ENCODE data around the gene RAB11FIP3.

The RAB11FIP3 gene

DNA sequence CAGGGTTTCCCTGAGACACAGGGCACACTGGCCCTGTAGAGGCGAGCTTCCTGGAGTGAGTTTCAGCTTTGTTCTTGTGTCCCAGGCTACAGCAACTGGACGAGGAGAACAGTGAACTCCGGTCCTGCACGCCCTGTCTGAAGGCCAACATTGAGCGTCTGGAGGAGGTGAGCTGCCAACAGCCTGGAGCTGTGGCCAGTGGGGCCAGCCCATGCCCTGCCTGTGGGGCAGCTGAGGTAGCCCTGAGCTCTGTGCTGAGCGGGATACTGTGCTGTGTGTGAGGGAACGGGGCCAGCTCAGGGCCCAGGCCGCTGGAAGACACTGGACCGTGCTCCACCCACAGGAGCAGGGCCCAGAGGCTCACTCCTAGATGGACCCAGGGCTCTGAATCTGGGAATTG, 93.4 kb downstream of the RAB11FIP3 start:
- no peak for DNase-seq (ENCODE audit: low read depth)

GRCh38 chr16:519425-519824, 94.0 kb downstream of the RAB11FIP3 start:
- no peak for DNase-seq (ENCODE audit: low read depth)

- DNase-seq (ENCODE audit: low read depth): no peak
Observed at GRCh38 chr16:519841-520687, 94.6 kb downstream of the RAB11FIP3 start.

GRCh38 chr16:520847-521246, 95.4 kb downstream of the RAB11FIP3 start:
- DNase-seq (ENCODE audit: low read depth): no peak

DNA sequence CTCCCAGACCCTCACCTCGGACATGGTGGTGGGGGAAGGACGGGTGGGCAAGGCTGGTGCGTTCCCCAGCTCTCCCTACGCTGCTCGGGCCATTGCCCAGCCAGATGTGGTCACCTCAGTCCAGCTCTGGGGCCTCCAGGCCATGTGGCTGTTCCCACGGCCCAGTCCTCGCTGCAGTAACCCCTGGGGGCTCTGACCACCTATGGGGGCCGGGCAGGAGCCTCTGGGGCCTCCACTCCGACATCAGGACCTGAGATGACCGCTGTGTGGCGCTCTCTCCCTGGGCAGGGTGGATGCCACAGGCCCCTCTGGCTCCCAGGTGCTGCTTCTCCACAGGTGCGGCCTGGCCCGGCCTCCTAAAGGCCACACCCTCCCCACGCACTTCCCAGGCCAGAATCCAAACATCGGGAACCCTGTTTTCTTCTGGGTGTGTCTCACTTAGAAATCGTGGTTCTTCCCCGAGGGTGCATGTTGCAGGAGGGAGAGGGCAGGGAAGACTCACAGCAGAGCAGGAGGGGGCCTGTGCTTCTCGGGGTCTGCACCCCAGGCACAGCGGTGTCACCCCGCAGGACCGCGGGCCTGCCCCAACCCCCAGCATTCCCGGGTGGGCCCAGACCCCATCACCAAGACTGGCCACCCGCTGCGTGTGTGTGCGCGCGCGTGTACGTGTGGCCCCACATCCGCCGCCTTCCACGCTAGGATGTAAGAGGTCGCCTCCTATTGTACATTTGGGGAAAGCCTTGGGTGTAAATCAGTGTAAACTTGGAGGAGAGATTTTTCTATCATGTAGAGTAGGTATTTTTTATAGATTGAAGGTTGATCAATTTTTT, 96.1 kb downstream of the RAB11FIP3 start:
- DNase-seq (ENCODE audit: low read depth): no peak

DNA sequence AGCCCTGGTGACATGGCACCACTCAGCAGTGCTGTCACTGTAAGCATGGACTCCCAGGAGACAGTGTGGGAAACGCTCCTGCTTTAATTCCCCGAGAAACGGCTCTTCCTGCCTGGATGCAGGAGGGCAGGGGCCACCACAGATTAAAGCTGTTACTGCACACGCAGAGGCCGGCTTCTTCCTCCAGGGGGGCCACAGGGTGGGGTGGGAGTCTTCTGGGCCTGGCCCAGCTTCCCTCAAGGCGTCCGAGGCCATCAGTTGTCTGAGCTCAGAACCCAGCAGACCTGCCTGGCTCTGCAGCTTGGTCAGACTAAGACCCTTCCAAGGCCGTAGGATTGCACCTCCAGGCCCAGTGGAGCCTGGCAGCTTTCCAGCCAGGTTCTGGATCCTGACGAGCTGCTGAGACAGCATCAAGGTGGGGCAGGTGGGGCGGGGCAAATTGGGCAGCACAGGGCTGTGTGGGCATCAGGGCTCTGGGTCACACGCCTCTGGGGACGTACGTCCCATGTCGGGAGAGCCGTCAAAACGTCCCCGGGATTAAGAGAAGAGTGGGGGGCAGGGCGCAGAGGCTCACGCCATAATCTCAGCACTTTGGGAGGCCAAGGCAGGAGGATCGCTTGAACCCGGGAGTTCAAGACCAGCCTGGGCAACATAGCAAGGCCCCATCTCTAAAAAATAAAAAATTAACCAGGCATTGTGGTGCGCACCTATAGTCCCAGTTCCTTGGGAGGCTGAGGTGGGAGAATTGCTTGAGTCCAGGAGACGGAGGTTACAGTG, 97.1 kb downstream of the RAB11FIP3 start:
- no peak for DNase-seq (ENCODE audit: low read depth)

GRCh38 chr16:523097-523741, 97.8 kb downstream of the RAB11FIP3 start:
- DNase-seq (ENCODE audit: low read depth): no peak

DNA sequence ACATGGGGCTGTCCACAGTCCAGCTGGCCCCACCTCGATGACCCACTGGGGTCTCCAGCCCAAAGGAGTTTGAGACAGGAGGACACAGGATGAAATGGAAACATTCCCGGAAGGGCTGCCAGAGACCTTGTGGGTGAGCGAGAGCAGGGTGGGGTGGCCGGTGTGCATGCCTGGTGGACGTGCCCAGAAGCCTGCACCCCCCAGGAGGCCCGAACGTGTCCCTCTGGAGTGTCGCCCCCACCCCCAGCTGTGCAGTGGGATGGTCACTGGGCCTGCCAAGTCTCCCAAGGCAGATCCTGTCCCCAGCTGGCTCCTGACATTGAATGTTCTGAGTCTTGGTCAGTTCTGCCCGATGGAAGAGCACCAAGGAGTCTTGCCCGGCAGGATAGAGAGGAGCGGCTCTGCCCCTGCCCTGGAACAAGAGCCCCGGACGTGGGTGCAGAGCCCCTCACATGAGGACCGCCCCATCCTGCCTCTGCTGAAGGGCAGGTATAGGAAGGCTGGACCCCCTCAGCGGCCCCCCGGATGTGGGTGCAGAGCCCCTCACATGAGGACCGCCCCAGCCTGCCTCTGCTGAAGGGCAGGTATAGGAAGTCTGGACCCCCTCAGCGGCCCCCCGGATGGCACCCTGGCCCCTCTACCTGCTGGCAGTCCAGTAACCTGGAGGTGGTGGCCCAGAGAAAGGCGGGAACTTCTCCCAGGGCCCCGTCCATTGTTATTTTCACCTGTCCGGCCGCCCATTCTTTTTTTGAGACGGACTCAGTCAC, 99.0 kb downstream of the RAB11FIP3 start:
- no peak for DNase-seq (ENCODE audit: low read depth)

- no peak for DNase-seq (ENCODE audit: low read depth)
Observed at GRCh38 chr16:525123-525519, 99.7 kb downstream of the RAB11FIP3 start.

- no peak for DNase-seq (ENCODE audit: low read depth)
Observed at GRCh38 chr16:525520-526180, 100.2 kb downstream of the RAB11FIP3 start.

- DNase-seq (ENCODE audit: low read depth): no peak
Observed at GRCh38 chr16:526181-527014, 100.9 kb downstream of the RAB11FIP3 start.

GRCh38 chr16:527015-527903, 101.8 kb downstream of the RAB11FIP3 start, which contains the start of gene CAPN15:
Gene CAPN15, plus strand, starts transcription at chr16:527712. Its CDS starts 19,127 bp downstream, at chr16:546839.
- DNase-seq (ENCODE audit: low read depth): peak; percentile 75

DNA sequence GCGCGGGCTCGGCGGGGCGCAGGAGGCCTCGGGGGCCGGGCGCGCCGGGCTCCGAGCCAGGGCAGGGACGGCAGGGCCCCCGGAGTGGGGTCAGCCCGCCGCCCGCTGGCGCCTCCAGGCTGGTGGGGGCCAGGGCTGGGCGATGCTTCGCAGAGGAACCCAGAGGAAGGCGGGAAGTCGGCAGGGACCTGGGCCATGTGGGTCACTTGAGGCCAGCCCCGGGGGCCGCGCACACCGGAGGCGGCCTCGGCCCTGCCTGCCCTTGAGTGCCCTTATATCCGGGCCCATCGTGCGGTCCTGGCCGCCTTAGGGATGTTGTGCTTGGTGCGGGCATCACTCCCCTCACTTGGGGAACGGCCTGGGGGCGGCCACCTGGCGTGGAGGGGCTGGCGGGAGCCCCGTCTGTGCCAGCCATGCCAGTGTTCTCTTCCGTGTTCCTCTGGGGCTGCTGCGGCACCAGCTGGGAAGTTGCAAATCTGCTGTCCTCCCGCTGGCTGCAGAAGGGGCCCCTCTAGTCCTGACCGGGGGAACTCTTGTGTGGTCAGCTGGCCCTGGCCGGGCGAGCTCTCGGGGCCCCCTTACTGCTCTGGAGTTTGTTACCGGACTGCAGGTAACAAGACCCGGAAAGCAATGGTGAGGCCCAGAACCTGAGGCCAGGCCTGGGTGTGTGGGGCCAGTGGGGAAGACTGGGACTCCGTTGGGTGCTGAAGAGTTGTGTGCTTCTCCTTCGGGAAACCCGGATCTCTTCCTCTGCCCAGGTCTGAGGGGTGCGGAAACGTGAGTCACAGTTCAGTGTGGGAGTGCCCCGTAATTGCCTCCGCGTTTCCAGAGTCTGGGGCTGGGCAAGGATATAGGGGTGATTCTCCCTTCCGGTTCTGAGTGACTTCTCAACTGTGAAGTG, 102.9 kb downstream of the RAB11FIP3 start:
- peak; percentile 63 for DNase-seq (ENCODE audit: low read depth)

DNA sequence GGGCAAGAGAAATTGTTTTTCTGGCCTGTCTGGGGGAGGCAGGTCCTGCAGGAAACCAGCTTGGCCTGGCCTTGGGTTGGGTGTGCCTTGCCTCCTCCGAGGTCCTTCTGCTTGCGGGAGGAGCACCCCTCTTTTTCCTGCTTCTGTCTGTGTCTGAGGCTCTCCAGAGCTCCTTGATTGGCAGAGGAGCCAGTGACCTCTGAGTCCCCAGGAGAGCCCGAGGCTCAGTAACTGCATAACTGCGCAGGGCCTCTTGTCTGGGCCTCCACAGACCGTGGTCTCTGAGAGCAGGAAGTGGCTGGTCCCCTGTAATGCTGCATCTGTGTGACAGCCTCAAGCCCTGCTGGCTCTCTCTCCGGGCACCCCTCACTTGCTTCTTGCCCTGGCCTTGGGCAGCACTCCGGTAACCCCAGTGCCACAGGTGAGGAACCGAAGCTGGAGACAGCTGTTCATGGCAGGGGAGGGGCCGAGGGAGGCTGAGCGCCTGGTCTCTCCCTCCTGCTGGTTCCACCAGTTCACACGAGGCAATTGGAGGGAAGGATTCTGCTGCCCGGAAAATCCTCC, 103.6 kb downstream of the RAB11FIP3 start:
- no peak for DNase-seq (ENCODE audit: low read depth)

GRCh38 chr16:530111-530817, 104.8 kb downstream of the RAB11FIP3 start:
- no peak for DNase-seq (ENCODE audit: low read depth)

- DNase-seq (ENCODE audit: low read depth): no peak
Observed at GRCh38 chr16:531494-532125, 106.2 kb downstream of the RAB11FIP3 start.
